Adrenal gland (tissue), 5 donors: Measurements from ENCODE around the gene MT1F.
A peak's percentile ranks its signal among the peaks of the same experiment; 100 is the strongest.

Experiments used
- POLR2A ChIP-seq, 2 donors: fragments of 450-650 bp; IDR thresholded peaks; one replicate each; pipeline ENCODE4 v1.6.1; 2017; ENCODE audit warnings: antibody characterized with exemption in 2 of 2, mild to moderate bottlenecking in 2 of 2, moderate library complexity in 1 of 2
- TF ChIP-seq, protein P1 (sequence below), 6 experiments: fragments of 450-650 bp in 4 of 6; fragments of 200-600 bp in 2 of 6; sonication (generic) in 1 of 6; IDR thresholded peaks; 1 replicate in 5 of 6; 2 replicates in 1 of 6; pipeline versions ENCODE4 v1.5.1 to v1.8.0; 2016 to 2021; ENCODE audit warnings: antibody characterized with exemption in 6 of 6, mild to moderate bottlenecking in 2 of 6, moderate library complexity in 1 of 6
- donor health status: DM: no; HTN: no; CAD: no.

DNA sequence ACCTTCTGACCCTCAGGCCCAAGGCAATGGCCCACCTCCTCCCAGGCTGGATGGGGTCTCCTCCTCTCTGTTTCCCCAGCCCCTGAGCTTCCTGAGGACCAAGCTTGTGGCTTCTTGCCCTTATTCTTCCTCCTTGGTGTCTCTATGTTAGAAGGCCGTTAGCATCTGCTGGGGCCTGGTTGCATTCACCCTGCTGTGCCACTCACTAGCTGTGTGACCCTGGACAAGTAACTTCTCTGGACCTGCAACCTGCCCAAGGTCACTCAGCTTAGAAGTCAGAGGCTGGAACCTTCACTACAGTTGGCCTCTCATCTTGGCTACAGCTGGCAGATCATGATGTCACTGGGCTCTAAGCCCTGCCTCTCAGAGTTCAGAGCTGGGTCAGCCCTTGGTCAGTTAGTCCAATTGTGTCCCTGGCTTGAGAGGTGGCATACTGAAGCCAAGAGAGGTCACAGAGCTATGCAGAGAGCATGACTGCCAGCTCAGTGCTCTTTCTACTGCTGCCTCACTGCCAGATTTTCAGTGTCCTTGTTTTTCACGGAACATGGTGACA lies 46.4 kb upstream of the MT1F start:
- TF ChIP-seq, protein P1, sequence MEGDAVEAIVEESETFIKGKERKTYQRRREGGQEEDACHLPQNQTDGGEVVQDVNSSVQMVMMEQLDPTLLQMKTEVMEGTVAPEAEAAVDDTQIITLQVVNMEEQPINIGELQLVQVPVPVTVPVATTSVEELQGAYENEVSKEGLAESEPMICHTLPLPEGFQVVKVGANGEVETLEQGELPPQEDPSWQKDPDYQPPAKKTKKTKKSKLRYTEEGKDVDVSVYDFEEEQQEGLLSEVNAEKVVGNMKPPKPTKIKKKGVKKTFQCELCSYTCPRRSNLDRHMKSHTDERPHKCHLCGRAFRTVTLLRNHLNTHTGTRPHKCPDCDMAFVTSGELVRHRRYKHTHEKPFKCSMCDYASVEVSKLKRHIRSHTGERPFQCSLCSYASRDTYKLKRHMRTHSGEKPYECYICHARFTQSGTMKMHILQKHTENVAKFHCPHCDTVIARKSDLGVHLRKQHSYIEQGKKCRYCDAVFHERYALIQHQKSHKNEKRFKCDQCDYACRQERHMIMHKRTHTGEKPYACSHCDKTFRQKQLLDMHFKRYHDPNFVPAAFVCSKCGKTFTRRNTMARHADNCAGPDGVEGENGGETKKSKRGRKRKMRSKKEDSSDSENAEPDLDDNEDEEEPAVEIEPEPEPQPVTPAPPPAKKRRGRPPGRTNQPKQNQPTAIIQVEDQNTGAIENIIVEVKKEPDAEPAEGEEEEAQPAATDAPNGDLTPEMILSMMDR (IDR thresholded peaks at IDR 0.05), result no peak
- TF ChIP-seq POLR2A (IDR thresholded peaks at IDR 0.05), result peak in 1 of 2 donors; percentile 66
